COR-L47 (cell line): ENCODE results near the gene PDP2.

ENCODE experiments used
- DNase-seq: peaks from one replicate; lab custom pipeline; 2025; lab: John Stamatoyannopoulos, UW

Gene PDP2

DNA sequence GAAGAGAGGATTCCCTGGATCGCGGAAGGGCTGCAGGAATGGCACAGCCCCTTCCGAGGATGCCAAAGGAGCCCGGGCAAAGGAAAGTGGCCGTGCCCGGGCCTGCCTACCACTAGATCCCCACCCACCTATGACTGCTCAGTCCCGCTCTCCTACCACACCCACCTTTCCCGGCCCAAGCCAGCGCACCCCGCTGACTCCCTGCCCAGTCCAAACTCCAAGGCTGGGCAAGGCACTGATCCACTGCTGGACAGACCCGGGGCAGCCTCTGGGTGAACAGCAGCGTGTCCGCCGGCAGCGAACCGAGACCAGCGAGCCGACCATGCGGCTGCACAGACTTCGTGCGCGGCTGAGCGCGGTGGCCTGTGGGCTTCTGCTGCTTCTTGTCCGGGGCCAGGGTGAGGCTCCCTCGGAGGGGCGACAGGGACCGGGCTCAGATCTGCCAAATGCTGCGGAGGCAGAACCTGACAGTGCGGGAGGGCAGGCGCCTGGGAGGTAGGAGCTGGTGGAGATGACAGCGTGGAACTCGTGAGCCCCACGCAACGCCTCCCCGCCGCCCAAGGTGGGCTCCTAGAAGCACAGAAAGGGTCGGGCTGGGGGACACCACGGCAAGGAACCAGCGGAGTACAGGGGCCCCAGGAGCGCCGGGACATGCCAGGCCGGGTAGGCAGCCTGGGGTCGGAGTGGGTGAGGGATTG, 55.1 kb downstream of the PDP2 start, which contains the start of gene CES2:
TSS of gene CES2 (plus strand) at position 203 of the 698 bp plus-strand sequence. CDS start at position 323, 120 bp downstream.
- no peak for DNase-seq

DNA sequence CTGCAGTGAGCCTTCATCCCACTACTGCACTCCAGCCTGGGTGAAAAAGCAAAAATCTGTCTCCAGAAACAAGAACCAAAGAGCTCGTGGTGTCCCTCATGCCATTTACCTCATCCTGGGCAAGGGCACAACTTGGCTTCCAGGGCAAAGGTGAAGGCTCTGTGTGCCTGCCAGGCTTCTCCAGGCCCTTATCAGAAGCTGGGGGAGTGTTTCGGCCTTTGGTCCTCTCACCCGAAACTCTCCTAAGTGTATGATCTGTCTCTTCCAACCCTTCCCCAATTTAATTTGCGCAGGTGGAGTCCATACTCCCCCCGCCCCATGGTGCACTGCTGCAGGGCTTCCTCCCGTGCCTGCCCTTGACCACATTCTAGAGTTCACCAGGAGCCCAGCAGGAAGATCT, 56.1 kb downstream of the PDP2 start:
- DNase-seq = no peak

DNA sequence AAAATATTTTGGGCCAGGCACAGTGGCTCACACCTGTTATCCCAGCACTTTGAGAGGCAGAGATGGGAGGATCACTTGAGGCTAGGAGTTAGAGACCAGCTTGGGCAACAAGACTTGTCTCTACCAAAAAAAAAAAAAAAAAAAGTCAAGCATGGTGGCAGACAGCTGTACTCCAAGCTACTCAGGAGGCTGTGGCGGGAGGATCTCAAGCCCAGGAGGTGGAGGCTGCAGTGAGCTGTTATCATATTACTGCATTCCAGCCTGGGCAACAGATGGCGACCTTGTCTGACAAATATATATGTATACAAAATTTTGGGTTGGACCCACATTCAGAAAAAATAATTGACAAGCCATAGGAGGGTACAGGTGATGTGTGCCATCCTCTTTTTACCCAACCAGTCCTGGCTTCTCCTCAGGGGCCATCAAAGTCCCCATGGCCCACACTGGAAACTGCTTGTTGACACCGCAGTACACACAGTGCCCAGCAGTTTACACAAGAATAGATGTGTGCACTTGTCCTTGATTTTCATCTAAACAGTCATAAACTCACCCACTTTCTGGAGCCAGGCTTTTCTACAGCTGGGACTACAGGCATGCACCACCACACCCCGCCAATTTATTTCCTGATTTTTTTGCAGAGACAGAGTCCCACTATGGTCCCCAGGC, 56.7 kb downstream of the PDP2 start:
- DNase-seq = no peak

DNA sequence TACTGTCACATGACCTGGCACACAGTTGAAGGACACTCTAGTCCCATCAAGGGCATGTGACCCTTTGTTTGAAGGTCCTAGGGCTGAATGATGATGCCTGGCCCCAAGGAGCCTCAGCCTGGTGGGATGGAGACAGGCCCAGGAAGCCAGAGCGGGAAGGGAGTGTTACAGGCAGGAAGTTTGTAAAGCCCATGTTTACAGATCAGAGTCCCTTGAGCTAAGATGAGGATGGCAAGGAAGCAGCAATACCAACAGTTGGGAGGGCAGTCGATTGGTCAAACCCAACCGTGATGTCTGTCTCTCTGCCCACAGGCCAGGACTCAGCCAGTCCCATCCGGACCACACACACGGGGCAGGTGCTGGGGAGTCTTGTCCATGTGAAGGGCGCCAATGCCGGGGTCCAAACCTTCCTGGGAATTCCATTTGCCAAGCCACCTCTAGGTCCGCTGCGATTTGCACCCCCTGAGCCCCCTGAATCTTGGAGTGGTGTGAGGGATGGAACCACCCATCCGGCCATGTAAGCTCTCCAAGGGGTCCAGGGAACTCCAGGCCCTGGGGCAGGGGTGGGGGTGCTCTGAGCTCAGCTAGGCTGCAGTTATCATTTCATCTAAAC, 57.5 kb downstream of the PDP2 start:
- DNase-seq = no peak

DNA sequence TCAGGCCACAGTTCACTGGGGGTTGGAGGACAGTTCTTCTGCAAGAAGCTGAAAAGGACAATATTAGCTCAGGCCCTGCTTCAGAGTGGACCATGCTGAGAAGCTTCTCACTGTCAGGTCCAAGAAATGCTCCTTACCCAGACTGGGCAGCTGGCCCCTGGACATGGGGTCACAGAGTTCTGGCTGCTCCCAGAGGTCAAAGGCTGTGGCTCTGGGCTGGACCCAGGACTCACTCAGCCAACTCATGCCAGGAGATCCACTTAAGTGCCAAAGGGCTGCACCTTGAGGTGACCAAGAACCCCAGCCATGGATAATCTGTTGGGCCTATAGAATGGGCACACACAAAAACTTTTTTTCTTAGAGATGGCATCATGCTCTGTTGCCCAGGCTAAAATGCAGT, 59.1 kb downstream of the PDP2 start:
- no peak for DNase-seq

DNA sequence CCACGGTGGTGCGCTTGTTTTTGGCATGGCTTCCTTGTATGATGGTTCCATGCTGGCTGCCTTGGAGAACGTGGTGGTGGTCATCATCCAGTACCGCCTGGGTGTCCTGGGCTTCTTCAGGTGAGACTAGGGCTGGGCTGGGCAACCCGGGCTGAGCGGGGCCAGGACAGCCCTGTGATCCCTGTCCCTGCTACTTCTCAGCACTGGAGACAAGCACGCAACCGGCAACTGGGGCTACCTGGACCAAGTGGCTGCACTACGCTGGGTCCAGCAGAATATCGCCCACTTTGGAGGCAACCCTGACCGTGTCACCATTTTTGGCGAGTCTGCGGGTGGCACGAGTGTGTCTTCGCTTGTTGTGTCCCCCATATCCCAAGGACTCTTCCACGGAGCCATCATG, 59.9 kb downstream of the PDP2 start:
- DNase-seq = no peak
